ENCODE data around the gene PRND.
"Not testable (repeated sequence)": the region's sequence is repeated elsewhere in the genome, so short reads cannot be mapped to it uniquely, and the experiment has no call there.

Gene PRND

GRCh38 chr20:4740774-4741431 lies 19.2 kb downstream of the PRND start:
- peak in 1 of 2 donors; percentile 75 for DNase-seq

- DNase-seq: no peak
Measured at GRCh38 chr20:4748847-4749246, 27.1 kb downstream of the PRND start.

- DNase-seq: no peak
Measured at GRCh38 chr20:4749326-4749725, 27.6 kb downstream of the PRND start.

GRCh38 chr20:4750381-4750780 lies 28.7 kb downstream of the PRND start:
- DNase-seq: no peak

- peak in 1 of 2 donors; percentile 30 for DNase-seq
Measured at GRCh38 chr20:4759100-4759884, 37.6 kb downstream of the PRND start.

GRCh38 chr20:4763261-4763660 lies 41.6 kb downstream of the PRND start:
- no peak for DNase-seq

GRCh38 chr20:4763723-4764510 lies 42.2 kb downstream of the PRND start:
- peak; percentile 66 to 76 for DNase-seq

- no peak for DNase-seq
Measured at GRCh38 chr20:4764805-4765204, 43.1 kb downstream of the PRND start.

- DNase-seq: no peak
Measured at GRCh38 chr20:4765681-4766080, 44.0 kb downstream of the PRND start.

- DNase-seq: peak; percentile 80 to 88
Measured at GRCh38 chr20:4766631-4767030, 44.9 kb downstream of the PRND start.

- DNase-seq: no peak
Measured at GRCh38 chr20:4767084-4767483, 45.4 kb downstream of the PRND start.

GRCh38 chr20:4769328-4769727 lies 47.6 kb downstream of the PRND start:
- no peak for DNase-seq

GRCh38 chr20:4770026-4770425 lies 48.3 kb downstream of the PRND start:
- DNase-seq: no peak

GRCh38 chr20:4771004-4771403 lies 49.3 kb downstream of the PRND start:
- DNase-seq: no peak

- DNase-seq: no peak
Measured at GRCh38 chr20:4772132-4772531, 50.4 kb downstream of the PRND start.

GRCh38 chr20:4773014-4773413 lies 51.3 kb downstream of the PRND start:
- not testable (repeated sequence) for DNase-seq

- DNase-seq: no peak
Measured at GRCh38 chr20:4773736-4774135, 52.0 kb downstream of the PRND start.

GRCh38 chr20:4774207-4774606 lies 52.5 kb downstream of the PRND start:
- peak; percentile 80 to 89 for DNase-seq

GRCh38 chr20:4775322-4776078 lies 53.8 kb downstream of the PRND start:
- peak in 1 of 2 donors; percentile 61 for DNase-seq

GRCh38 chr20:4776079-4776630 lies 54.4 kb downstream of the PRND start:
- no peak for DNase-seq
